Bone marrow (tissue), 2 donors: ENCODE measurements around the gene C5AR1.
A peak's percentile ranks its signal among the peaks of the same experiment; 100 is the strongest.
"Not testable (repeated sequence)": the region's sequence is repeated elsewhere in the genome, so short reads cannot be mapped to it uniquely, and the experiment has no call there.

Source experiments
- DNase-seq, 2 donors: peaks; one replicate each; lab custom pipeline; 2025; lab: John Stamatoyannopoulos, UW

The C5AR1 gene

GRCh38 chr19:47331931-47332547, 22.4 kb downstream of the C5AR1 start, which contains the start of gene C5AR2:
Gene C5AR2 (plus strand): TSS chr19:47332175. CDS start chr19:47340800, 8,625 bp downstream.
- no peak for DNase-seq

GRCh38 chr19:47336765-47337718, 27.4 kb downstream of the C5AR1 start:
- peak in 1 of 2 donors; percentile 25 for DNase-seq

GRCh38 chr19:47339196-47339880, 29.7 kb downstream of the C5AR1 start:
- no peak for DNase-seq

- DNase-seq: no peak
These were observed 31.0 kb downstream of the C5AR1 start for GRCh38 chr19:47340477-47341208.

- DNase-seq: no peak
These were observed 32.1 kb downstream of the C5AR1 start for GRCh38 chr19:47341734-47342133.

GRCh38 chr19:47343194-47343802, 33.6 kb downstream of the C5AR1 start:
- DNase-seq: no peak

- no peak for DNase-seq
These were observed 34.8 kb downstream of the C5AR1 start for GRCh38 chr19:47344425-47344824.

- not testable (repeated sequence) for DNase-seq
These were observed 36.4 kb downstream of the C5AR1 start for GRCh38 chr19:47346024-47346423.

GRCh38 chr19:47348819-47349795, 39.4 kb downstream of the C5AR1 start, which contains the start of gene DHX34:
Gene DHX34 (plus strand): TSS chr19:47349315. CDS start chr19:47353031, 3,716 bp downstream.
- DNase-seq: peak; percentile 94 to 100

- DNase-seq: no peak
These were observed 41.0 kb downstream of the C5AR1 start for GRCh38 chr19:47350630-47351029.

GRCh38 chr19:47351548-47351947, 41.9 kb downstream of the C5AR1 start:
- DNase-seq: no peak

- DNase-seq: no peak
These were observed 42.4 kb downstream of the C5AR1 start for GRCh38 chr19:47352095-47352494.

GRCh38 chr19:47353307-47353712, 43.6 kb downstream of the C5AR1 start:
- DNase-seq: no peak

GRCh38 chr19:47356900-47357299, 47.2 kb downstream of the C5AR1 start:
- no peak for DNase-seq

- no peak for DNase-seq
These were observed 48.4 kb downstream of the C5AR1 start for GRCh38 chr19:47357788-47358680.

GRCh38 chr19:47358936-47359335, 49.3 kb downstream of the C5AR1 start:
- no peak for DNase-seq

GRCh38 chr19:47362321-47362720, 52.7 kb downstream of the C5AR1 start:
- no peak for DNase-seq

- peak in 1 of 2 donors; percentile 12 for DNase-seq
These were observed 54.3 kb downstream of the C5AR1 start for GRCh38 chr19:47363758-47364531.
